PFSK-1 (cell line): Measurements from ENCODE around the gene SLC35E1.

Source experiments
- FOXP2 ChIP-seq: optimal IDR thresholded peaks from 2 replicates; pipeline ENCODE3; 2011; ENCODE audit warnings: borderline replicate concordance, control low read depth, inconsistent platforms; ENCODE audit not compliant: insufficient read depth; ENCODE audit errors: extremely low read length, extremely low read depth
- SIN3A ChIP-seq: IDR thresholded peaks from 2 replicates; pipeline ENCODE4 v1.6.1; 2012; ENCODE audit warnings: mild to moderate bottlenecking, low read length, moderate library complexity, borderline replicate concordance; ENCODE audit not compliant: insufficient read depth
- TAF1 ChIP-seq: IDR thresholded peaks from 2 replicates; pipeline ENCODE4 v1.6.1; 2012; ENCODE audit warnings: low read length, control low read depth, borderline replicate concordance; ENCODE audit not compliant: insufficient read depth

- TF ChIP-seq SIN3A (no peak), TAF1 (no peak), FOXP2 (no peak)
Measured at GRCh38 chr19:16518061-16518460, 54.2 kb downstream of the SLC35E1 start.
